ENCODE measurements around the gene TUBA4A. TPM values are rescaled to one million over a fixed set of nuclear protein-coding genes. Genes with fewer than 3 reads are reported as not detected.
"Not testable (repeated sequence)": the region's sequence is repeated elsewhere in the genome, so short reads cannot be mapped to it uniquely, and the experiment has no call there.

Gene TUBA4A
- polyA plus RNA-seq, 1 donor (not counting 4 experiments of a cell fraction or from before 2014, with no cell fraction given), result 524 TPM

DNA sequence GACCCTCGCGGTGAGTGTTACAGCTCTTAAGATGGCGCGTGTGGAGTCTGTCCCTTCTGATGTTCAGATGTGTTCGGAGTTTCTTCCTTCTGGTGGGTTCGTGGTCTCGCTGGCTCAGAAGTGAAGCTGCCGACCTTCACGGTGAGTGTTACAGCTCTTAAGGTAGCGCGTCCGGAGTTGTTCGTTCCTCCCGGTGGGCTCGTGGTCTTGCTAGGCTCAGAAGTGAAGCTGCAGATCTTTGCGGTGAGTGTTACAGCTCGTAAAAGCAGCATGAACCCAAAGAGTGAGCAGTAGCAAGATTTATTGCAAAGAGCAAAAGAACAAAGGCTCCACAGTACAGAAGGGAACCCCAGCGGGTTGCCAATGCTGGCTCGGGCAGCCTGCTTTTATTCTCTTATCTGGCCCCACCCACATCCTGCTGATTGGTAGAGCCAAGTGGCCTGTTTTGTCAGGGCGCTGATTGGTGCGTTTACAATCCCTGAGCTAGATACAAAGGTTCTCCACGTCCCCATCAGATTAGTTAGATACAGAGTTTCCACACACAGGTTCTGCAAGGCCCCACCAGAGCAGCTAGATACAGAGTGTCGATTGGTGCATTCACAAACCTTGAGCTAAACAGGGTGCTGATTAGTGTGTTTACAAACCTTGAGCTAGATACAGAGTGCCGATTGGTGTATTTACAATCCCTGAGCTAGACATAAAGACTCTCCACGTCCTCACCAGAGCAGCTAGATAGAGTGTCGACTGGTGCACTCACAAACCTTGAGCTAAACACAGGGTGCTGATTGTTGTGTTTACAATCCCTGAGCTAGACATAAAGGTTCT lies 53.0 kb downstream of the TUBA4A start:
- H3K27ac ChIP-seq (ENCODE audit: control insufficient read depth, insufficient read depth, low read length); DNase-seq (ENCODE audit: low read depth, low spot score); FAIRE-seq; H3K4me1 ChIP-seq (ENCODE audit: control insufficient read depth, extremely low read depth, insufficient read depth, low read length); H3K36me3 ChIP-seq (ENCODE audit: control insufficient read depth in 2 of 2, extremely low read depth in 1 of 2, insufficient read depth in 2 of 2, low read length in 2 of 2); H3K4me3 ChIP-seq (ENCODE audit: control insufficient read depth in 2 of 3, extremely low read depth in 1 of 3, insufficient read depth in 2 of 3, low read depth in 1 of 3, low read length in 3 of 3); H2AFZ ChIP-seq (ENCODE audit: control insufficient read depth, low read length); H3K27me3 ChIP-seq (ENCODE audit: control insufficient read depth, extremely low read depth, insufficient read depth, low read length); H3K4me2 ChIP-seq (ENCODE audit: control insufficient read depth, extremely low read depth, insufficient read depth, low read depth, low read length); H4K20me1 ChIP-seq (ENCODE audit: control insufficient read depth, extremely low read depth, insufficient read depth, low read length); H3K9me3 ChIP-seq (ENCODE audit: control insufficient read depth, low read depth, low read length); H3K79me2 ChIP-seq (ENCODE audit: control insufficient read depth, insufficient read depth, low read length); H3K9ac ChIP-seq (ENCODE audit: control insufficient read depth, extremely low read depth, insufficient read depth, low read length); dilution Hi-C loops (cut with MboI; ENCODE audit: extremely low pct_ligation_motif_present, low sequenced_read_pairs); H3K9me1 ChIP-seq (ENCODE audit: control insufficient read depth, extremely low read depth, insufficient read depth, low read length): not testable (repeated sequence)

Small RNAs within 50 kb of the gene (small RNA-seq; reads per million reads assigned to genes)
- 0 reads per million in 3 experiments for gene MIR153-1 (ENCODE audit: insufficient read length in 3 of 3, low read depth in 3 of 3, low replicate concordance in 1 of 3)

Other genes with a start within 250 kb of the TUBA4A start
- not detected in 3 replicates for gene CFAP65, start 212.4 kb downstream of the TUBA4A start, polyA plus RNA-seq
- not detected in 3 replicates for gene IHH, start 193.0 kb downstream of the TUBA4A start, polyA plus RNA-seq
- 11.0 to 16.0 TPM (median 13.1 TPM) in 3 replicates for gene NHEJ1, start 93.1 kb downstream of the TUBA4A start, polyA plus RNA-seq
- 0.48 to 2.4 TPM (median 1.4 TPM) in 3 replicates for gene SLC23A3, start 83.9 kb downstream of the TUBA4A start, polyA plus RNA-seq
- gene CNPPD1, start 77.0 kb downstream of the TUBA4A start, polyA plus RNA-seq, result 26.1 to 32.2 TPM (median 29.1 TPM) in 3 replicates
- gene RETREG2, start 75.6 kb downstream of the TUBA4A start, polyA plus RNA-seq, result 45.8 to 54.9 TPM (median 51.3 TPM) in 3 replicates
- gene ZFAND2B, start 47.1 kb downstream of the TUBA4A start, polyA plus RNA-seq, result 23.2 to 37.7 TPM (median 25.1 TPM) in 3 replicates
- 6.1 to 11.0 TPM (median 10.5 TPM) in 3 replicates for gene ABCB6, start 35.0 kb downstream of the TUBA4A start, polyA plus RNA-seq
- 54.2 to 60.6 TPM (median 58.8 TPM) in 3 replicates for gene ATG9A, start 24.3 kb downstream of the TUBA4A start, polyA plus RNA-seq
- 20.9 to 41.0 TPM (median 35.1 TPM) in 3 replicates for gene ANKZF1, start 24.1 kb downstream of the TUBA4A start, polyA plus RNA-seq
- gene GLB1L, start 8.5 kb downstream of the TUBA4A start, polyA plus RNA-seq, result 4.3 to 6.9 TPM (median 5.2 TPM) in 3 replicates
- 35.8 to 44.7 TPM (median 40.2 TPM) in 3 replicates for gene STK16, start 8.4 kb downstream of the TUBA4A start, polyA plus RNA-seq
- gene TUBA4B, start 675 bp downstream of the TUBA4A start, polyA plus RNA-seq, result 0.08 TPM in 1 of 3 replicates, not detected in the others
- 35.4 to 75.5 TPM (median 51.7 TPM) in 3 replicates for gene DNAJB2, start 25.4 kb upstream of the TUBA4A start, polyA plus RNA-seq
- not detected in 3 replicates for gene PTPRN, start 55.5 kb upstream of the TUBA4A start, polyA plus RNA-seq
- gene RESP18, start 78.8 kb upstream of the TUBA4A start, polyA plus RNA-seq, result not detected in 3 replicates
- gene DNPEP, start 134.0 kb upstream of the TUBA4A start, polyA plus RNA-seq, result 34.1 to 61.3 TPM (median 41.6 TPM) in 3 replicates
- not detected in 3 replicates for gene DES, start 164.5 kb upstream of the TUBA4A start, polyA plus RNA-seq
- gene SPEG, start 180.9 kb upstream of the TUBA4A start, polyA plus RNA-seq, result 18.8 to 36.1 TPM (median 19.0 TPM) in 3 replicates
- 50.6 to 63.4 TPM (median 57.6 TPM) in 3 replicates for gene GMPPA, start 245.0 kb upstream of the TUBA4A start, polyA plus RNA-seq

Data from keratinocyte (primary cell).